ENCODE data around the gene UQCC2. TPM values are rescaled to one million over a fixed set of nuclear protein-coding genes. Genes with fewer than 3 reads are reported as not detected.

Gene UQCC2
- total RNA-seq, 4 donors from 2014 or later, result 21.1 to 74.7 (median 32.7) TPM

DNA sequence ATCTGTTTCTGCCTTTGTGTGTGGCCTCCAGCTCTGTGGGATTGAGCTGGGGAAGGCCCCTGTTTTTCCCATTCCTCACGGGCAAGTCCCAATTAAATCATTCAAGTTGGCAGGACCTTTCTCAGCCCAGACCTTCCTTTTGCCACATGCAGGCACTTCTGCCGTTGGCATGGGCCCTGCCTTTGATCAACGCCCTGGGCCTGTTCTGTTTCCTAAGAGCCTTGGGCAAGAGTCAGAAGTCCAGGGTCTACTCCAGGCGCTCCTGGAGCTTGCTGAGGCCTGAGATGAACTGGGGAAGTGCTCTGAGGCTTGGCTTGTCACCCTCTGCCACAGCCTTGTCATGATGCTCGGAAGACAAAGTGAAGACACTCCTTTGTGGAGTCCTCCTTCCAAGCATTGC lies 28.1 kb upstream of the UQCC2 start:
- peaks cover 11 to 12% of the 10 kb centered on the region in 2 donors for H3K4me1 ChIP-seq
- peaks cover 8 to 10% of the 10 kb centered on the region in 2 donors for H3K36me3 ChIP-seq
- H3K4me3 ChIP-seq (replicated peaks in 1 of 3), result no peak overlapping the region
- TF ChIP-seq CTCF (IDR thresholded peaks at IDR 0.05) (no peak), POLR2A (IDR thresholded peaks at IDR 0.05) (no peak)
- H3K9me3 ChIP-seq, result no peaks in the 10 kb centered on the region
- no peak for DNase-seq
- intact Hi-C loops (cut with DNase I), result no loop called here
- no peak overlapping the region for H3K27ac ChIP-seq
- no peaks in the 10 kb centered on the region for H3K27me3 ChIP-seq
- WGBS, 2 donors, result 67 to 91% methylated on average over 3 to 5 of the region's 5 CpGs

DNA sequence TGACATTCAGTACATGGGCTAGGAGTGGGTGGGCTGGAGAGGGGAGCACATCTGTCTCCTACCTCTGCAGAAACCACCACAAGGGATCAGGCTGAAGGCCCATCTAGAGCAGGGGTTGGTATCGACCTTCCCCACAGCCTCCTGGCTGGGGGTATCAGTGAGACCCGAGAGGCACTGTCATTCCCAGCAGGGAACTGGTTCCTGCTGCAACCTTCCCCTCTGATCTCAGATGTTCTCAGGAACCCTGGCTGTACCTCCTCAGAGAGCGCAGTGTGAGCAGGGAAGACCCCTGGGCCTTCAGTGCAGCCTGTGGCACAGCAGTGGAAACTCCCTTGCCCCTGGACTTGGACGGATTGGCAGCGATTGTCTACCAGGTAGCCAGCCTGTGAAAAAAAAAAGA lies 27.4 kb upstream of the UQCC2 start:
- Histone ChIP-seq H3K27me3 (no peaks in the 10 kb centered on the region), H3K4me3 (replicated peaks in 1 of 3) (no peak overlapping the region), H3K27ac (no peak overlapping the region), H3K36me3 (peaks cover 11 to 12% of the 10 kb centered on the region in 2 donors), H3K9me3 (no peaks in the 10 kb centered on the region), H3K4me1 (peaks cover 5 to 7% of the 10 kb centered on the region in 2 donors)
- DNase-seq, result no peak
- intact Hi-C loops (cut with DNase I), result no loop called here
- WGBS, 2 donors, result 94% methylated on average over 5 of the region's 5 CpGs; no CpG with 5 or more reads in 1 of the 2 donors
- TF ChIP-seq POLR2A (IDR thresholded peaks at IDR 0.05) (no peak), CTCF (IDR thresholded peaks at IDR 0.05) (no peak)

DNA sequence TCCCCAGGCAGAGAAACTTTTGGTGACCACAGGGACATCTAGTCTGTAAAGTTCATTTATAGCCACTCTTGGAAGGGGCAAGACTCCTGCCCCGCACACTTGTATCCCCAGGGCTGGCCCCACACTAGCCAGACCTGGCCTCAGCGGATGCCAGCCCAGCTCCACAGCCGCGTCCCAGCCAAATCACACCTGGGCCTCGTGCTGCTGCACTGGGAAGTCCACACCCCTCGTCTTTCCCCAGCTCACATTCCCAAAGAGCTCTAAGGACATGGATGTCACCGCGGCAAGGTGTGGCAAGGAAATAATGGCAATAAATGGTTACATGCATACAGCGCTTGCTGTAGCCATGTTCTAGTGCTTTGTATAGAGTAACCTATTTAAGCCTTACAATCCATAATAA lies 26.7 kb upstream of the UQCC2 start:
- TF ChIP-seq POLR2A (IDR thresholded peaks at IDR 0.05), result no peak
- no peak for TF ChIP-seq CTCF (IDR thresholded peaks at IDR 0.05)
- Histone ChIP-seq H3K27ac (no peak overlapping the region), H3K36me3 (peaks cover 12 to 17% of the 10 kb centered on the region in 2 donors), H3K4me3 (replicated peaks in 1 of 3) (no peak overlapping the region), H3K9me3 (no peaks in the 10 kb centered on the region), H3K4me1 (peaks cover 0 to 6% of the 10 kb centered on the region in 2 donors), H3K27me3 (no peaks in the 10 kb centered on the region)
- DNase-seq, result no peak
- intact Hi-C loops (cut with DNase I), result no loop called here
- WGBS, 2 donors, result 91 to 93% methylated on average over 8 to 9 of the region's 9 CpGs

GRCh38 chr6:33737267-33738026 lies 25.9 kb upstream of the UQCC2 start:
- DNase-seq, result no peak
- WGBS, 2 donors, result 83% methylated on average over 15 of the region's 15 CpGs
- H3K36me3 ChIP-seq, result peaks cover 12 to 17% of the 10 kb centered on the region in 2 donors
- H3K4me1 ChIP-seq, result peaks cover 2 to 5% of the 10 kb centered on the region in 2 donors
- H3K4me3 ChIP-seq (replicated peaks in 1 of 3), result no peak overlapping the region
- no peaks in the 10 kb centered on the region for H3K9me3 ChIP-seq
- TF ChIP-seq POLR2A (IDR thresholded peaks at IDR 0.05), result no peak
- TF ChIP-seq CTCF (IDR thresholded peaks at IDR 0.05), result no peak
- no peaks in the 10 kb centered on the region for H3K27me3 ChIP-seq
- H3K27ac ChIP-seq, result no peak overlapping the region
- intact Hi-C loops (cut with DNase I), result no loop called here

DNA sequence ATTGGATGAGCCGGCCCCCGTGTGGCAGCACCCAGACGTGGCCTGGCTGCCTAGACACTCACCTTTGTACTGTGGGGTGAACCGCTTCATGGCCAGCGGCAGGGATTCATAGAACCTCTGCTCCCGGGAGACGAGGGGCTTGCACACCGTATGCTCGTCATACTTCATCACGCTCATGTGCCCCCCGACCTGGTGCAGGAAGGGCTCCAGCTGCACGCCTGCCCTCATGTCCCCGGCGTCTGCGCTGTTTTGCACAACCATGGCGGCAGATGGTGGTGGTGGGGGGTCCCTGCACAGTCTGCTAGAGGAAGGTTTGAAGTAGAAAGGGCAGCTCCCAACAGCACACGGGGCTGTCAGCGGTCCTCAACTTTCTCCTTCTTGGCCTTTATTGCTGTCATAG lies 23.7 kb upstream of the UQCC2 start:
- Histone ChIP-seq H3K9me3 (no peaks in the 10 kb centered on the region), H3K4me3 (replicated peaks in 1 of 3) (no peak overlapping the region), H3K27ac (peak overlapping the region in 1 of 3 donors; percentile 38), H3K4me1 (peaks cover 20 to 27% of the 10 kb centered on the region in 2 donors), H3K27me3 (no peaks in the 10 kb centered on the region), H3K36me3 (peaks cover 12 to 17% of the 10 kb centered on the region in 2 donors)
- 81 to 100% methylated on average over 2 to 16 of the region's 18 CpGs for WGBS, 2 donors
- no peak for DNase-seq
- no peak for TF ChIP-seq CTCF (IDR thresholded peaks at IDR 0.05)
- no peak for TF ChIP-seq POLR2A (IDR thresholded peaks at IDR 0.05)
- intact Hi-C loops (cut with DNase I), result no loop called here
